NCI-H2081 (cell line): ENCODE results near the gene HGS.
A peak's percentile ranks its signal among the peaks of the same experiment; 100 is the strongest.

Experiments used
- DNase-seq, 2 experiments: peaks; one replicate each; lab custom pipeline; 2025; lab: John Stamatoyannopoulos, UW

Gene HGS

DNA sequence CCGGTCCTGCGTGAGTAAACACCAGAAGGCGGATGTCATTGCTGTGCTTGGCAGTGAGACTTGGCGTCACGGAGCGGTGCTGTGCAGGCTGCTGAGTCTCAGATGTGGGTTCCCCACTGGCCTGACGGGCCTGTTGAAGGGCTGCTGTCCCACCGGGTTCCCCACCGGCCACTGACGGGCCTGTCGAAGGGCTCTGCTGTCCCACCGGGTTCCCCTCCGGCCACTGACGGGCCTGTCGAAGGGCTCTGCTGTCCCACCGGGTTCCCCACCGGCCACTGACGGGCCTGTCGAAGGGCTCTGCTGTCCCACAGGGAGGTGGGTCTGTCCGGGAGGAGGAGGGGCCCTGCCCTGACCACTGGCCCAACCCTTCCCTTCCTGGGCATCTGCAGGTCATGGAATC is 2.8 kb downstream of the HGS start:
- no peak for DNase-seq

DNA sequence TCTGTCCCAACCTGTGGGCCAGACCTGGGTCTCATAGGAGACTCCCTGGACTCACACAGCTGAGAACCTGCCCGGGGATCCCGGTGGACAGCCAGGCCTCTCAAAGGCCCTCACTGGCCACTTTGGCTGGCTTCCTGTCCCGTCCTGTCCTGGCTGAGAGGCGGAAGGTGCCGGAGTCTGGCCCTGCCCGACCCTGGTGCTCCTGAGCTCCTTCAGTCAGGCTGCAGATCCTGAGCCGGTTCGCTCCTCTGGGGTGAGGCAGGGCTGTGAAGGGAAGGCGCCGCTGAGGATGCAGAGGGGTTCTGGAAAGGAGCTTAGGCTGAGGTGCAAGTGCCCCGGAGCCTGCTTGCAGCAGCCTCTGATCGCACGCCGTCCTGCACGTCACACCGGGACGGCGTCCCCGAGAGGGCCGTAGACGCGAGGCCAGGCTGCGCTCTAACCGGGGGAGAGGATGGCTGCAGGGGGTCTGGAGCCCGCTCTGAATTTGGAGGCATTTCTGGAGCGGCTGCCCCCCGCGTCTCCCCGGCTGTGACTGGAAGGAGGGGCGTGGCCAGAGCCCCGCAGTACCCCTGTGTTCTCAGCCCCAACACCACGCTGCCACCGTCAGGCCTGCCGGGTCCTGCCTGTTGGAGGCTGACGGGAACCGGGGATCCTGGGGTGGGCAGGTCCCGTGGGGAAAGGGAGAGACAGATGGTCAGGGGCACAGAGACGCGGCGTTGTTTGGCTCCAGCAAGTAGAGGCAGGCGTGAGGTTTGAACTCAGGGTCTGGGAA is 4.1 kb downstream of the HGS start:
- no peak for DNase-seq

- DNase-seq, result no peak
Observed at GRCh38 chr17:81688616-81689015, 4.8 kb downstream of the HGS start.

DNA sequence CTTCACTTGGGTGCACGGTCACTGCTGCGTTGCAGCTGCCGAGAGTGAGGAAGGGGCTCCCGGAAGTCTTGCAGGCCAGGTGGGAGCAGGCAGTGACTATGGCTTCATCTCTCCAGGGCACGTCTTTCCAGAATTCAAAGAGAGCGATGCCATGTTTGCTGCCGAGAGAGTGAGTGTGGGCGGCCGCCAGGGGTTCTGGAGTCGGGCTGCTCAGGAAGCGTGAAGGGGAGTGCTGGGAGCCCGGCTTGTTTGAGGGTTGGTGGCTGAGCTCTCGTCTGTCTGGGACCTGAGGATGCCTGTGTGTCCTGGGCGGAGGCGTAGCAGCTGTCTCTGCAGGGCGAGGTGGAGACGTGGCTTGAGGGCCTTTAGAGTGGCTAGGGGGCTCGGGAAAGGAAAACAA is 6.3 kb downstream of the HGS start:
- DNase-seq, result no peak

DNA sequence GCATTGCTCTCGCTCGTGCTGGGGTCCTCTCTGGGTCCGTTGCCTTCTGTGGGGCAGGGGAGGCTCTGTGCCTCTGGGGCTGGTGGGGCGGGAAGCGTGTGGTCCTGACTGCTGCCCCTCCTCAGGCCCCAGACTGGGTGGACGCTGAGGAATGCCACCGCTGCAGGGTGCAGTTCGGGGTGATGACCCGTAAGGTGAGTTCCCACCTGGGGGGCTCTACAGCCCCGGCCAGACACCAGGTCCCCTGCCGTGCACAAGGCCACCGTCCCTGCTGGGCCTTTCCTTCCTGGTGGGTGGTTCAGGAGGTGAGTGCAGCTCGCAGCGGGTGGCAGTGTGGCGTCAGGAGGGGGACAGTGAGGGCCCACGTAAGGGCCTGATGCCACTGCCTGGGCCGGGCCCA is 6.7 kb downstream of the HGS start:
- no peak for DNase-seq

GRCh38 chr17:81691196-81691595 is 7.4 kb downstream of the HGS start:
- no peak for DNase-seq

GRCh38 chr17:81691608-81692007 is 7.8 kb downstream of the HGS start:
- DNase-seq, result no peak

- DNase-seq, result no peak
Observed at GRCh38 chr17:81693509-81694210, 9.8 kb downstream of the HGS start.

DNA sequence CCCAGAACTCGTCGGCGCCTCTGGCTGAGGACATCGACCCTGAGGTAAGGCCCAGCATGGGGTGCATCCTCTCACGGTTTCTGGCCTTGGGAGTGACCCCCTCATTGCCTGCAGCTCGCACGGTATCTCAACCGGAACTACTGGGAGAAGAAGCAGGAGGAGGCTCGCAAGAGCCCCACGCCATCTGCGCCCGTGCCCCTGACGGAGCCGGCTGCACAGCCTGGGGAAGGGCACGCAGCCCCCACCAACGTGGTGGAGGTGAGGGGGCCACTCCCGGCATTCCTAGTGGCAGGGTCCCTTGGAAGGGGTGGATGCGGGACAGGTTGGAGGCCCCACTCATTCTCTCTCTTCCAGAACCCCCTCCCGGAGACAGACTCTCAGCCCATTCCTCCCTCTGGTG is 11.0 kb downstream of the HGS start:
- no peak for DNase-seq

DNA sequence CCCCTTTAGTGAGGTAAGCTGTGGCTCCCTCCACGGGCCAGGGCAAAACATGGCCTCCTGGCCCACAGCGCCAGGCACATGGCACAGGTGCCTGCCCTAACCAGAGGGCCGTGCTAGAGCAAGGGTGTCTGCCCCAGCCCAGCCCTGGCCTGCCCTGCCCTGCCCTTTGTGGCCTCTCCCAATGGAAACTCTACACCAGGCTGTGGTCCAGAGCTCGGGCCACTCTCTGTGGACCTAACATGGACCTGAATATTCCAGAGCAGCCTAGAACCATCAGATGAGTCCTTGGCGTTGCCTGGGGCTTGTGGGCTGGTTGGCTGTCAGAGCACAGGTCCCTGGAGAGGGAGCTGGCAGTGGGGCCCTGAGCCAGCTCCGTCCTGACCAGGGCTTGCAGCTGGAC is 11.4 kb downstream of the HGS start:
- DNase-seq, result no peak

DNA sequence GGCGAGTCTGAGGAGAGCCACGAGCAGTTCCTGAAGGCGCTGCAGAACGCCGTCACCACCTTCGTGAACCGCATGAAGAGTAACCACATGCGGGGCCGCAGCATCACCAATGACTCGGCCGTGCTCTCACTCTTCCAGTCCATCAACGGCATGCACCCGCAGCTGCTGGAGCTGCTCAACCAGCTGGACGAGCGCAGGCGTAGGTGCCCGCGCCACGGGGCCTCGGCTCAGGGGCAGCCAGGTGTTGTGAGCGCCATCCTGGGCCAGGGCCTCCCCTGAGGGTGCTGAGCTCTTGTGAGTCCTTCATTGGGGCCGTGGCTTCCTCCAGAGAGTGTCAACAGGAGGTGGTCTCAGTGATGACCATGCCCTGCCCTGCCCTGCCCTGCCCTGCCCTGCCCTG is 12.0 kb downstream of the HGS start:
- DNase-seq, result no peak

DNA sequence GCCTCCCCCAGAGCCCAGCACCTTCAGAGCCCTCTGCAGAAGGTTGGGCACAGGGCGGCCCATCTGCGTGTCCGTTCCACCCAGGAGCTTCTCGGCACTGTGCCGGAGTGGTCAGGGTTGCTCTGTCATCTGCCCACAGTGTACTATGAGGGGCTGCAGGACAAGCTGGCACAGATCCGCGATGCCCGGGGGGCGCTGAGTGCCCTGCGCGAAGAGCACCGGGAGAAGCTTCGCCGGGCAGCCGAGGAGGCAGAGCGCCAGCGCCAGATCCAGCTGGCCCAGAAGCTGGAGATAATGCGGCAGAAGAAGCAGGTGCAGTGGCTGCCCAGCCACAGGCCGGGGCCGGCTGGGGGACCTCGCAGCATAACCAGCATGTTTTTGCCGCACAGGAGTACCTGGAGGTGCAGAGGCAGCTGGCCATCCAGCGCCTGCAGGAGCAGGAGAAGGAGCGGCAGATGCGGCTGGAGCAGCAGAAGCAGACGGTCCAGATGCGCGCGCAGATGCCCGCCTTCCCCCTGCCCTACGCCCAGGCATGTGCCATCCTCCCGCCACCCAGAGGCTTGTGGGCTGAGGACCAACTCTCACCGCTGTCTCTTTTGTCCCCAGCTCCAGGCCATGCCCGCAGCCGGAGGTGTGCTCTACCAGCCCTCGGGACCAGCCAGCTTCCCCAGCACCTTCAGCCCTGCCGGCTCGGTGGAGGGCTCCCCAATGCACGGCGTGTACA is 12.6 kb downstream of the HGS start:
- DNase-seq, result no peak

DNA sequence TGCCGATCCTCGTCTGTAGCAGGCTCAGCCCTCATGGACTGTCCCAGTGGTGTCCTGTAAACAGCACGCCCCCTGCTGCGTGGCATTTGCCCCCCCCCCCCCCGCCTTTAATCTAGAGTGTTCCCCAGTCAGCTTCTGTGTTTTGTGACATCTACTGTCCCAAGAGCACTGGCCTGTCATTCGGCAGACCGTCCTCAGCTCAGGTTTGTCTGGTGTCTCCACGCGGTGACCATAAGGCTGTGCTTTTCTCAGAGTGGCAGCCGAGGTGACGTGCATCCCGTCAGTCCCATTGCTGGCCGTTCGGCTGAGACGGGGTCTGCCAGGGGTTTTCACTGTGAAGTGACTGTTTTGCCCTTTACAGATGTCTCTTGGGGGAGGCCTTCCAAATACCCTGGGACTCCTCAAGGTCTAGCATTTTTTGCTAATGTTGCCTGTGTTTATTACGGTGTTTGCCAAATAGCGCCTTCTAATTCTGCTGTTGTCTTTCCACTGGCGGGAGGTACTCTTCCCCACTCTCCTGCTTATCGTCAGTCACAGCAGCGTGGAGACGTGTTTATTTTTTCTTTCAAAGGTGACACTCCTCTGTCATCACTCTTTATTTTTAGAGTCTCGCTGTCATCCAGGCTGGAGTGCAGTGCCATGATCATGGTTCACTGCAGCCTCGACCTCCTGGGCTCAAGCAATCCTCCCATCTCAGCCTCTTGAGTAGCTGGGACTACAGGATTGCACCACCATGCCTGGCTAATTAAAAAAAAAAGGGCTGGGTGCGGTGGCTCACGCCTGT is 13.6 kb downstream of the HGS start:
- DNase-seq, result no peak

- no peak for DNase-seq
Observed at GRCh38 chr17:81700353-81701287, 16.8 kb downstream of the HGS start.

- no peak for DNase-seq
Observed at GRCh38 chr17:81701288-81702071, 17.7 kb downstream of the HGS start.

- peak; percentile 94 to 98 for DNase-seq
Observed at GRCh38 chr17:81702934-81703746, 19.3 kb downstream of the HGS start, which contains the start of gene MRPL12. MRPL12 (plus strand) TSS chr17:81703367; CDS start chr17:81703502, 135 bp downstream.

- no peak for DNase-seq
Observed at GRCh38 chr17:81703747-81704654, 20.2 kb downstream of the HGS start.

GRCh38 chr17:81705518-81706231 is 21.9 kb downstream of the HGS start:
- no peak for DNase-seq
